Hair follicle dermal papilla cell (primary cell): Measurements from ENCODE around the gene TTC13. TPM values are rescaled to one million over a fixed set of nuclear protein-coding genes. Genes with fewer than 3 reads are reported as not detected.

Experiments
- small RNA-seq: library from RNA; depleted of rRNA; stranded (forward); fragments of <200 nt; gene quantifications from one replicate; pipeline ENCODE3, GENCODE V24; 2012
- total RNA-seq: library from RNA; depleted of rRNA; stranded (reverse); fragments of >200 nt; gene quantifications from 2 replicates; pipeline ENCODE4 v1.2.3, GENCODE V29; 2012

Gene TTC13
- total RNA-seq: 11.1 and 12.3 TPM in 2 replicates

GRCh38 chr1:230978491-230979388, at the start of gene TTC13, which contains the start of gene ARV1:
TSS of gene TTC13 (minus strand) at chr1:230978861. CDS start at chr1:230978830, 31 bp downstream.
TSS of gene ARV1 (plus strand) at chr1:230979094. CDS start at chr1:230979106, 12 bp downstream.

GRCh38 chr1:230867903-230868735, 110.5 kb downstream of the TTC13 start, which contains the start of gene C1orf198:
TSS of gene C1orf198 (minus strand) at chr1:230868521. CDS start at chr1:230868512, 9 bp downstream.

Small RNA genes lying within 50 kb of the gene (small RNA-seq; reads per million reads assigned to genes)
- not detected for gene RN7SL837P

Other genes with a start within 250 kb of the TTC13 start
- not detected in 2 replicates for gene CAPN9, start 231.5 kb downstream of the TTC13 start, total RNA-seq
- gene C1orf198, start 110.3 kb downstream of the TTC13 start, total RNA-seq: 416 and 431 TPM in 2 replicates
- 14.6 and 15.8 TPM in 2 replicates for gene ARV1, start 233 bp upstream of the TTC13 start, total RNA-seq
- gene FAM89A, start 61.4 kb upstream of the TTC13 start, total RNA-seq: 11.5 and 14.0 TPM in 2 replicates
- under 0.01 and 0.12 TPM in 2 replicates for gene TRIM67, start 183.2 kb upstream of the TTC13 start, total RNA-seq